Measurements from ENCODE around the gene ADD1.

The ADD1 gene

GRCh38 chr4:2927016-2927695 lies 83.5 kb downstream of the ADD1 start:
- peaks cover 72% of the 10 kb centered on the region for H3K36me3 ChIP-seq (ENCODE audit: control insufficient read depth, insufficient read depth, low read length)
- H3K9me3 ChIP-seq (ENCODE audit: control insufficient read depth, insufficient read depth, low read length), result no peaks in the 10 kb centered on the region
- H3K27me3 ChIP-seq (ENCODE audit: control insufficient read depth, insufficient read depth, low read length), result no peaks in the 10 kb centered on the region
- no peak overlapping the region for H3K27ac ChIP-seq (ENCODE audit: low read depth, low read length)
- no peak overlapping the region for H3K9ac ChIP-seq (ENCODE audit: low read depth, low read length)
- no peak overlapping the region for H3K4me3 ChIP-seq (ENCODE audit: low read depth, low read length)
- H3K4me1 ChIP-seq (ENCODE audit: control insufficient read depth, insufficient read depth, low read length), result peaks cover 16% of the 10 kb centered on the region

DNA sequence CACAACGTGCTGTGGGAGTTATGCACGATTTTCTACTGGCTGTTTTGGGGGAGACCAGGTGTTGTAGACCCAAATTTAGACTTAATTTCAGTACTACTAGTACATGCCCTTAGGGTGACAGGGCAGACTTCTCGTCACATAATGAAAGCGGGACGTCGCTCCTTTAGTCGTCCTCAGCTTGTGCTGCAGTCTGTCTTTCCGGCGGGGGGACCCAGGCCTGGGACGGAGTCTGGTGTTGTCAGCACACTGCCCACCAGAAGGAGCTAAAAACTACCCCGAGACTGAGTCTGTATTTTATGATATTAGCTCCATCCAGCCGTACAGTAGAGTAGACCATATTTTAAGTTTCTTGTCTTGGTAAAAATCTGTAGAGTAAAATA lies 84.0 kb downstream of the ADD1 start:
- Histone ChIP-seq H3K27me3 (ENCODE audit: control insufficient read depth, insufficient read depth, low read length) (no peaks in the 10 kb centered on the region), H3K9me3 (ENCODE audit: control insufficient read depth, insufficient read depth, low read length) (no peaks in the 10 kb centered on the region), H3K9ac (ENCODE audit: low read depth, low read length) (no peak overlapping the region), H3K4me3 (ENCODE audit: low read depth, low read length) (no peak overlapping the region), H3K4me1 (ENCODE audit: control insufficient read depth, insufficient read depth, low read length) (peaks cover 11% of the 10 kb centered on the region), H3K27ac (ENCODE audit: low read depth, low read length) (no peak overlapping the region), H3K36me3 (ENCODE audit: control insufficient read depth, insufficient read depth, low read length) (peaks cover 72% of the 10 kb centered on the region)

DNA sequence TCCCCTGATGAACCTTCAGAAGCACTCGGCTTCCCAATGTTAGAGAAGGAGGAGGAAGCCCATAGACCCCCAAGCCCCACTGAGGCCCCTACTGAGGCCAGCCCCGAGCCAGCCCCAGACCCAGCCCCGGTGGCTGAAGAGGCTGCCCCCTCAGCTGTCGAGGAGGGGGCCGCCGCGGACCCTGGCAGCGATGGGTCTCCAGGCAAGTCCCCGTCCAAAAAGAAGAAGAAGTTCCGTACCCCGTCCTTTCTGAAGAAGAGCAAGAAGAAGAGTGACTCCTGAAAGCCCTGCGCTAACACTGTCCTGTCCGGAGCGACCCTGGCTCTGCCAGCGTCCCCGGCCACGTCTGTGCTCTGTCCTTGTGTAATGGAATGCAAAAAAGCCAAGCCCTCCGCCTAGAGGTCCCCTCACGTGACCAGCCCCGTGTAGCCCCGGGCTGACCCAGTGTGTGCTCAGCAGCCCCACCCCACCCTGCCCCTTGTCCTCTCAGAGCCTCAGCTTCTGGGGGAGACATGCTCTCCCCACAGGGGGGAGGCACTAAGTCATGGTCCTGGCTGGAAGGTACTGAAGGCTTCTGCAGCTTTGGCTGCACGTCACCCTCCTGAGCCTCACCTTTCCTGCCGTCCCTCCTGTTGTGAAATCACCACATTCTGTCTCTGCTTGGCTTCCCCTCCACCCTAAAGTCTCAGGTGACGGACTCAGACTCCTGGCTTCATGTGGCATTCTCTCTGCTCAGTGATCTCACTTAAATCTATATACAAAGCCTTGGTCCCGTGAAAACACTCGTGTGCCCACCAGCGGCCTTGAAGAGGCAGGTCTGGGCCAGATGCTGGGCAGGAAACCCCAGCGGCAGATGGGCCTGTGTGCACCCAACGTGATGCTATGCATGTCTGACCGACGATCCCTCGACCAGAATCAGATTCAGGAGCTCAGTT lies 84.9 kb downstream of the ADD1 start:
- Histone ChIP-seq H3K9ac (ENCODE audit: low read depth, low read length) (no peak overlapping the region), H3K27me3 (ENCODE audit: control insufficient read depth, insufficient read depth, low read length) (no peaks in the 10 kb centered on the region), H3K4me3 (ENCODE audit: low read depth, low read length) (no peak overlapping the region), H3K4me1 (ENCODE audit: control insufficient read depth, insufficient read depth, low read length) (peaks cover 6% of the 10 kb centered on the region; the same call in 1 of the 2 replicates), H3K36me3 (ENCODE audit: control insufficient read depth, insufficient read depth, low read length) (peaks cover 76% of the 10 kb centered on the region), H3K9me3 (ENCODE audit: control insufficient read depth, insufficient read depth, low read length) (no peaks in the 10 kb centered on the region), H3K27ac (ENCODE audit: low read depth, low read length) (no peak overlapping the region)

- Histone ChIP-seq H3K4me1 (ENCODE audit: control insufficient read depth, insufficient read depth, low read length) (no peaks in the 10 kb centered on the region; the same call in 1 of the 2 replicates), H3K27ac (ENCODE audit: low read depth, low read length) (no peak overlapping the region), H3K36me3 (ENCODE audit: control insufficient read depth, insufficient read depth, low read length) (peaks cover 68% of the 10 kb centered on the region), H3K27me3 (ENCODE audit: control insufficient read depth, insufficient read depth, low read length) (no peaks in the 10 kb centered on the region), H3K9me3 (ENCODE audit: control insufficient read depth, insufficient read depth, low read length) (no peaks in the 10 kb centered on the region), H3K9ac (ENCODE audit: low read depth, low read length) (no peak overlapping the region), H3K4me3 (ENCODE audit: low read depth, low read length) (no peak overlapping the region)
These were observed 85.8 kb downstream of the ADD1 start for GRCh38 chr4:2929469-2929868.

DNA sequence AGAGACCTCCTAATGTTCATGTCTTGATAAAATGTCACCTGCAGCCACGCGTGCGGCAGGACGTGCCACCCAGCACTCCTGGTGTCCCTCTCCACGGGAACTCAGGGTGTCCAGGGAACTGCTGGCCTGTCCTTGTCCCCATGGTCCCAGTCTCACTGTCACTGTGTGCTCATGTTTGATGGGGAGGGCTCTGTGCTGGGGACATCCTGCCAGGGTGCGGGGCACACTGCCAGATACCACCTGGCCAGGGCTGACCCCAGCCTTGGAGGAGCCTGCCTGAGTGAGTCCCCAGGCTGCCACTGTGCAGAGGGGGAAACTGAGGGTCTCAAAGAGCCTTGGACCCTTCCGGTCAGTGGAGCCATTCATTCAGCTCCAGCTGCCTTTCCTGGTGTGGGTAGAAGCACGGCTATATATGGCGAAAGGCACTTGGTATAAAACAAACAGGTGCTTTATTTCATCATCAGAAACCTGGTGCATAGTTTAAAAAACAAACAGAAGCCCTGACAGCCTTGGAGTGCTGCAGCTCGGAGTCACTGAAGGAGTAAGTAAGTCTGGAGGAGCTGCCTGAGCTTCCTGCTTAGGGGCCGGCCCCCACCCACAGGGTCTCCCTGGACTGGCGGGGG lies 86.6 kb downstream of the ADD1 start:
- Histone ChIP-seq H3K27me3 (ENCODE audit: control insufficient read depth, insufficient read depth, low read length) (no peaks in the 10 kb centered on the region), H3K9ac (ENCODE audit: low read depth, low read length) (no peak overlapping the region), H3K9me3 (ENCODE audit: control insufficient read depth, insufficient read depth, low read length) (no peaks in the 10 kb centered on the region), H3K36me3 (ENCODE audit: control insufficient read depth, insufficient read depth, low read length) (peaks cover 64% of the 10 kb centered on the region), H3K27ac (ENCODE audit: low read depth, low read length) (no peak overlapping the region), H3K4me1 (ENCODE audit: control insufficient read depth, insufficient read depth, low read length) (no peaks in the 10 kb centered on the region), H3K4me3 (ENCODE audit: low read depth, low read length) (no peak overlapping the region)

GRCh38 chr4:2930758-2931511 lies 87.3 kb downstream of the ADD1 start:
- no peak overlapping the region for H3K4me3 ChIP-seq (ENCODE audit: low read depth, low read length)
- no peaks in the 10 kb centered on the region for H3K27me3 ChIP-seq (ENCODE audit: control insufficient read depth, insufficient read depth, low read length)
- peaks cover 6% of the 10 kb centered on the region for H3K4me1 ChIP-seq (ENCODE audit: control insufficient read depth, insufficient read depth, low read length)
- no peak overlapping the region for H3K27ac ChIP-seq (ENCODE audit: low read depth, low read length)
- peaks cover 59% of the 10 kb centered on the region for H3K36me3 ChIP-seq (ENCODE audit: control insufficient read depth, insufficient read depth, low read length)
- H3K9me3 ChIP-seq (ENCODE audit: control insufficient read depth, insufficient read depth, low read length), result no peaks in the 10 kb centered on the region
- H3K9ac ChIP-seq (ENCODE audit: low read depth, low read length), result no peak overlapping the region

DNA sequence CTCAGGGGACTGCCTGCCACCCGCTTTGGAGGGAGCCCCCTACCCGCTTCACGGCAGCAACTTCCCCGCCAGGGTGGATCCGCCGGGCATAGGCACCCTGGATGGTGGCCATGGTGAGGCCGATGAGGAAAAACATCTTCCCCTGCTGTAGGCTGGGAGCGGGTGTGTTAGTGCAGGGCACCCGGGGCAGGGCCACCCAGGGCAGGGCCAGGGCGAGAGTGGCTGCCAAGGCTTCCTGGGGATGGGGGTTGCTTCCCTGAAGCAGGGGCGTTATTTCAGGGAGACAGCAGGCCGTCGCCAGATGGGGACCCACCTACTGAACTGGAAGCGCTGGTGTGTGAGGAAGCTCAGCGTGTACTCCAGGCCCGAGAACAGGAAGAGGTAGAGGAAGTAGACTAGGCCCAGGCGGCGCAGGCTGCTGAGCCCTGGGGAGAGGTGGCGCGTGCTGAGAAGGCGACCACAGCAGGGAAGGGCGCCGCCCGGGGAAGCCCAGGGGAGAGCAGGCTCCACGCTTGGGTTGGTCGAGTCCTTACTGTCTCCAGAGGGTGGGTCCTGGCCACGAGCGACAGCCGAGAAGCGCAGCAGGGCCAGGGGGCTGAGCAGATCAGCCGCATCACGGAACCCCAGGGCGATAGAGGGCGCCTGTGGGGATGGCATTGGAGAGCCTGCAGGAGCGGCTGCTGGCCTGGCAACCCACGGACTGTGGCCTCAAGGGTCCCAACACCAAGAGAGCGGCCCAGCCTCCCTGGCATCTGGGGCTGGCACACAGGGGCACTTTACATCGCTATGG lies 88.1 kb downstream of the ADD1 start:
- no peaks in the 10 kb centered on the region for H3K27me3 ChIP-seq (ENCODE audit: control insufficient read depth, insufficient read depth, low read length)
- no peak overlapping the region for H3K27ac ChIP-seq (ENCODE audit: low read depth, low read length)
- H3K9ac ChIP-seq (ENCODE audit: low read depth, low read length), result no peak overlapping the region
- no peaks in the 10 kb centered on the region for H3K9me3 ChIP-seq (ENCODE audit: control insufficient read depth, insufficient read depth, low read length)
- H3K36me3 ChIP-seq (ENCODE audit: control insufficient read depth, insufficient read depth, low read length), result peaks cover 54% of the 10 kb centered on the region
- H3K4me3 ChIP-seq (ENCODE audit: low read depth, low read length), result no peak overlapping the region
- peaks cover 8% of the 10 kb centered on the region for H3K4me1 ChIP-seq (ENCODE audit: control insufficient read depth, insufficient read depth, low read length)

- peaks cover 54% of the 10 kb centered on the region for H3K36me3 ChIP-seq (ENCODE audit: control insufficient read depth, insufficient read depth, low read length)
- no peaks in the 10 kb centered on the region for H3K27me3 ChIP-seq (ENCODE audit: control insufficient read depth, insufficient read depth, low read length)
- H3K9me3 ChIP-seq (ENCODE audit: control insufficient read depth, insufficient read depth, low read length), result no peaks in the 10 kb centered on the region
- no peak overlapping the region for H3K4me3 ChIP-seq (ENCODE audit: low read depth, low read length)
- H3K4me1 ChIP-seq (ENCODE audit: control insufficient read depth, insufficient read depth, low read length), result peaks cover 11% of the 10 kb centered on the region
- no peak overlapping the region for H3K9ac ChIP-seq (ENCODE audit: low read depth, low read length)
- no peak overlapping the region for H3K27ac ChIP-seq (ENCODE audit: low read depth, low read length)
These were observed 88.8 kb downstream of the ADD1 start for GRCh38 chr4:2932321-2932950.

DNA sequence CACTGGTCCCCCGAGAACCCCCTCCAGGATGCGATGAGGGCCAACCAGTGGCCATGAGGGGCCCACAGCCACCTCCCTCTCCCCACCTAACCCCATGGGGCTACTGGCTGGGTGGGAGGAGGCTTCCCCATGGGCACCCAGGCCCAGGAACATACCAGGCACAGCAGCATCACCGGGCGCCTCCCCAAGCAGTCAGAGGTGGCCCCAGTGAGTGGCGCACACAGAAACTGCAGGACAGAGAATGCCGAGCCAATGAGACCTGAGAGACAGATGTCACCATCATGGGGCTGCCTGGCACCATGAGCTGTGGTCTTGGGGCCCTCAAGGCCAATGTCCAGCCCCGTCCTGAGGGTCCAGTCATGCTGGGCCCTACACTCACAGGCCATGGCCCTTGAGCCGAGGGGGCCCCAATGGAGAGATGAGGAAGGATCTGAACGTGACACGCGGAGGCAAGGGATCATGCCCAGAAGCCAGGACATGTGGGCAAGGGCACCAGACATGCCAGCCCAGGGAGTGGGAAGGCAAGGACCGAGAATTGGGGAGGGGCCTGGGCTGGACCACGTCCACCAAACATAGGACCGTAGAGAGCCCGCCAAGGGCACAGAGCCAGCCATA lies 89.4 kb downstream of the ADD1 start:
- no peak overlapping the region for H3K9ac ChIP-seq (ENCODE audit: low read depth, low read length)
- peaks cover 57% of the 10 kb centered on the region for H3K36me3 ChIP-seq (ENCODE audit: control insufficient read depth, insufficient read depth, low read length)
- H3K27ac ChIP-seq (ENCODE audit: low read depth, low read length), result no peak overlapping the region

More for the DNA sequence above, 89.4 kb downstream of the ADD1 start:
- Histone ChIP-seq H3K27me3 (ENCODE audit: control insufficient read depth, insufficient read depth, low read length) (no peaks in the 10 kb centered on the region), H3K4me1 (ENCODE audit: control insufficient read depth, insufficient read depth, low read length) (peaks cover 11% of the 10 kb centered on the region), H3K4me3 (ENCODE audit: low read depth, low read length) (0 out of 2 replicates have a peak overlapping the region, but pooled peaks have one; percentile 58), H3K9me3 (ENCODE audit: control insufficient read depth, insufficient read depth, low read length) (no peaks in the 10 kb centered on the region)

Measured in HUES48 (cell line).